Mucosa of descending colon (tissue), 3 donors: ENCODE measurements around the gene HNRNPA0. TPM values are rescaled to one million over a fixed set of nuclear protein-coding genes. Genes with fewer than 3 reads are reported as not detected.
"Not testable (repeated sequence)": the region's sequence is repeated elsewhere in the genome, so short reads cannot be mapped to it uniquely, and the experiment has no call there.

Experiments used
- ATAC-seq: fragments of 200-7000 bp; cut with Tn5 transposase; one replicate; pipeline ENCODE4 v1.9.1; 2020; ENCODE audit warnings: mild to moderate bottlenecking, moderate library complexity
- DNase-seq, 3 donors: peaks; one replicate each; pipeline ENCODE4 v3.0.0-alpha.2; 2020
- H3K36me3 ChIP-seq: fragments of 200-600 bp; one replicate; pipeline ENCODE4 v1.8.0; 2021; ENCODE audit warnings: low read depth, mild to moderate bottlenecking
- H3K4me1 ChIP-seq: fragments of 200-600 bp; one replicate; pipeline ENCODE4 v1.8.0; 2021; ENCODE audit warnings: low read depth, mild to moderate bottlenecking
- H3K4me3 ChIP-seq: fragments of 200-600 bp; one replicate; pipeline ENCODE4 v1.8.0; 2021; ENCODE audit warnings: mild to moderate bottlenecking
- H3K9me3 ChIP-seq: fragments of 200-600 bp; one replicate; pipeline ENCODE4 v1.8.0; 2021; ENCODE audit warnings: mild to moderate bottlenecking
- CTCF ChIP-seq: fragments of 200-600 bp; IDR thresholded peaks from one replicate; pipeline ENCODE4 v1.8.0; 2022; ENCODE audit warnings: antibody characterized with exemption, mild to moderate bottlenecking
- intact Hi-C, 2 donors: fragments of 100-400 bp; cut with DNase I in 1 of 2; cut with micrococcal nuclease in 1 of 2; formaldehyde crosslinking; loops; one replicate each; pipeline versions ENCODE4 v1.11.0 to v1.11.1; 2022; cut with DNase I, micrococcal nuclease
- total RNA-seq, 3 donors: library from RNA; stranded (reverse); fragmentation: NEBNext Ultra II Directional in 2 of 3; extraction: Animal tissue kit (Norgen Biotek cat#: 25700) in 2 of 3; gene quantifications; one replicate each; pipeline versions ENCODE4 v1.2.1 to v1.2.4, GENCODE V29; 2021 to 2023
- donor health status: DM: no; HTN: no; CAD: no; lungs with moderate emphysema.
- donor health status: DM: no; HTN: no; CAD: no.
- donor health status: DM: no; HTN: yes; CAD: no.

HNRNPA0 gene
- total RNA-seq, 3 donors from 2014 or later = 16.9 to 27.9 (median 24.2) TPM

GRCh38 chr5:137778772-137779564 is 24.8 kb upstream of the HNRNPA0 start:
- no peaks in the 10 kb centered on the region for H3K4me1 ChIP-seq
- no peaks in the 10 kb centered on the region for H3K9me3 ChIP-seq
- H3K36me3 ChIP-seq = no peaks in the 10 kb centered on the region
- intact Hi-C loops = loop anchor here in 1 of 2 donors (5.0 kb wide), 1 partner anchor 43 kb away; no protein-coding TSS in a partner anchor
- ATAC-seq (no peak), DNase-seq (no peak)
- H3K4me3 ChIP-seq = no peak overlapping the region
- TF ChIP-seq CTCF = no peak

- peaks cover 14% of the 10 kb centered on the region for H3K9me3 ChIP-seq
- intact Hi-C loops, DNase-seq, H3K4me1 ChIP-seq, H3K36me3 ChIP-seq, ATAC-seq, H3K4me3 ChIP-seq: not testable (repeated sequence)
Measured at GRCh38 chr5:137767937-137768336, 13.8 kb upstream of the HNRNPA0 start.

GRCh38 chr5:137761566-137761965 is 7.4 kb upstream of the HNRNPA0 start:
- Histone ChIP-seq H3K9me3 (no peaks in the 10 kb centered on the region), H3K4me1 (no peaks in the 10 kb centered on the region), H3K36me3 (no peaks in the 10 kb centered on the region), H3K4me3 (no peak overlapping the region)
- DNase-seq = no peak
- intact Hi-C loops = no loop called here
- ATAC-seq = no peak
- no peak for TF ChIP-seq CTCF

- Histone ChIP-seq H3K4me1 (no peaks in the 10 kb centered on the region), H3K36me3 (no peaks in the 10 kb centered on the region), H3K4me3 (no peak overlapping the region), H3K9me3 (no peaks in the 10 kb centered on the region)
- intact Hi-C loops = no loop called here
- no peak for TF ChIP-seq CTCF
- ATAC-seq (peak; percentile 46), DNase-seq (no peak)
Measured at GRCh38 chr5:137760719-137761516, 6.8 kb upstream of the HNRNPA0 start.

- no peaks in the 10 kb centered on the region for H3K4me1 ChIP-seq
- no peaks in the 10 kb centered on the region for H3K36me3 ChIP-seq
- ATAC-seq (no peak), DNase-seq (no peak)
- TF ChIP-seq CTCF = no peak
- no peaks in the 10 kb centered on the region for H3K9me3 ChIP-seq
- no peak overlapping the region for H3K4me3 ChIP-seq
- intact Hi-C loops = no loop called here
Measured at GRCh38 chr5:137760294-137760693, 6.1 kb upstream of the HNRNPA0 start.

- Histone ChIP-seq H3K4me3 (no peak overlapping the region), H3K36me3 (no peaks in the 10 kb centered on the region), H3K9me3 (no peaks in the 10 kb centered on the region), H3K4me1 (no peaks in the 10 kb centered on the region)
- intact Hi-C loops = no loop called here
- no peak for DNase-seq
- no peak for ATAC-seq
- TF ChIP-seq CTCF = no peak
Measured at GRCh38 chr5:137758715-137759306, 4.6 kb upstream of the HNRNPA0 start.
